IMR-90 (cell line): ENCODE data around the gene PNMA1. TPM values are rescaled to one million over a fixed set of nuclear protein-coding genes. Genes with fewer than 3 reads are reported as not detected.

Experiments used
- ATAC-seq: fragments of 200-7000 bp; cut with Tn5 transposase; 2 replicates; pipeline ENCODE4 v1.9.1; 2020; ENCODE audit warnings: low read depth, mild to moderate bottlenecking, moderate library complexity
- BruUV-seq: library from RNA; stranded (reverse); fragments of 400-500 nt; replicated peaks from 2 replicates; lab custom pipeline; 2021; lab: Mats Ljungman, UMichigan
- CTCF ChIA-PET: fragments of 300-600 bp; formaldehyde crosslinking; extraction: SDS; loops from one replicate; lab custom pipeline; 2021; ENCODE audit warnings: antibody characterized with exemption; lab: Yijun Ruan, JAX
- POLR2A ChIA-PET: fragments of 300-600 bp; sonication (Branson Sonifier 250); formaldehyde crosslinking; loops from one replicate; lab custom pipeline; 2022; ENCODE audit warnings: antibody characterized with exemption; ENCODE audit not compliant: unreplicated experiment; lab: Charles Lee
- DNase-seq: peaks from one replicate; pipeline ENCODE4 v3.0.0; 2013
- H2AFZ ChIP-seq: replicated peaks from 2 replicates; pipeline ENCODE3; 2013; ENCODE audit warnings: low read length, mild to moderate bottlenecking; ENCODE audit not compliant: poor library complexity
- H2AK5ac ChIP-seq: 2 replicates; pipeline ENCODE4 v1.6.1; 2013; ENCODE audit warnings: low read depth, low read length, inconsistent platforms
- H2AK9ac ChIP-seq: replicated peaks from 2 replicates; pipeline ENCODE3; 2013; ENCODE audit warnings: mild to moderate bottlenecking, low read depth, low read length, moderate library complexity; ENCODE audit not compliant: poor library complexity
- H2BK120ac ChIP-seq: 2 replicates; pipeline ENCODE4 v1.6.1; 2013; ENCODE audit warnings: low read depth, low read length, inconsistent platforms
- H2BK15ac ChIP-seq: 3 replicates; pipeline ENCODE4 v1.6.1; 2013; ENCODE audit warnings: low read depth, low read length, inconsistent platforms
- H2BK20ac ChIP-seq: 2 replicates; pipeline ENCODE4 v1.6.1; 2013; ENCODE audit warnings: low read depth, mild to moderate bottlenecking, inconsistent platforms, low read length, moderate library complexity
- H2BK5ac ChIP-seq: 2 replicates; pipeline ENCODE4 v1.6.1; 2013; ENCODE audit warnings: mild to moderate bottlenecking, low read depth, low read length, inconsistent platforms; ENCODE audit not compliant: poor library complexity, severe bottlenecking
- H3K14ac ChIP-seq: replicated peaks from 2 replicates; pipeline ENCODE4 v1.6.1; 2013; ENCODE audit warnings: low read depth, low read length, inconsistent platforms
- H3K18ac ChIP-seq: 2 replicates; pipeline ENCODE4 v1.6.1; 2013; ENCODE audit warnings: low read depth, low read length, control low read depth
- H3K23ac ChIP-seq: 2 replicates; pipeline ENCODE4 v1.6.1; 2013; ENCODE audit warnings: low read depth, low read length, inconsistent platforms
- H3K27ac ChIP-seq: 2 replicates; pipeline ENCODE4 v1.5.1; 2013; ENCODE audit warnings: mild to moderate bottlenecking, control low read depth, low read length; ENCODE audit not compliant: insufficient read depth
- H3K27me3 ChIP-seq: 2 replicates; pipeline ENCODE4 v1.6.1; 2013; ENCODE audit warnings: low read length; ENCODE audit not compliant: control insufficient read depth, insufficient read depth
- H3K36me3 ChIP-seq: 2 replicates; pipeline ENCODE4 v1.6.1; 2013; ENCODE audit warnings: low read length, mixed read lengths; ENCODE audit not compliant: control insufficient read depth, insufficient read depth
- H3K4ac ChIP-seq: 2 replicates; pipeline ENCODE4 v1.6.1; 2013; ENCODE audit warnings: low read depth, low read length, inconsistent platforms
- H3K4me1 ChIP-seq: 2 replicates; pipeline ENCODE4 v1.6.1; 2013; ENCODE audit warnings: low read length, mixed read lengths; ENCODE audit not compliant: control insufficient read depth, insufficient read depth
- H3K4me2 ChIP-seq: 2 replicates; pipeline ENCODE4 v1.6.1; 2013; ENCODE audit warnings: low read depth, mild to moderate bottlenecking, control low read depth, low read length, moderate library complexity
- H3K4me3 ChIP-seq: 2 replicates; pipeline ENCODE4 v1.5.1; 2013; ENCODE audit warnings: low read depth, mild to moderate bottlenecking, control low read depth, low read length, moderate library complexity; ENCODE audit not compliant: insufficient read depth
- H3K56ac ChIP-seq: 2 replicates; pipeline ENCODE4 v1.6.1; 2013; ENCODE audit warnings: low read length, inconsistent platforms; ENCODE audit not compliant: insufficient read depth; ENCODE audit errors: extremely low read depth
- H3K79me1 ChIP-seq, 2 experiments: 2 replicates each; pipeline ENCODE4 v1.6.1; 2013; ENCODE audit warnings: low read length in 2 of 2, inconsistent platforms in 1 of 2, low read depth in 1 of 2
- H3K9ac ChIP-seq: 2 replicates; pipeline ENCODE4 v1.6.1; 2013; ENCODE audit warnings: low read depth, low read length, control low read depth
- H3K9me1 ChIP-seq: 2 replicates; pipeline ENCODE4 v1.6.1; 2013; ENCODE audit warnings: low read length, inconsistent platforms; ENCODE audit not compliant: insufficient read depth
- H3K9me3 ChIP-seq: 2 replicates; pipeline ENCODE4 v1.6.1; 2013; ENCODE audit warnings: low read length; ENCODE audit not compliant: control insufficient read depth, insufficient read depth
- H4K20me1 ChIP-seq: 2 replicates; pipeline ENCODE4 v1.6.1; 2013; ENCODE audit warnings: low read length, inconsistent platforms; ENCODE audit not compliant: insufficient read depth
- H4K5ac ChIP-seq: 2 replicates; pipeline ENCODE4 v1.6.1; 2013; ENCODE audit warnings: mild to moderate bottlenecking, low read depth, low read length, control low read depth
- H4K8ac ChIP-seq, 2 experiments: 2 replicates each; pipeline ENCODE4 v1.6.1; 2013; ENCODE audit warnings: low read depth in 2 of 2, low read length in 2 of 2, control low read depth in 1 of 2, inconsistent platforms in 1 of 2
- H4K91ac ChIP-seq: 2 replicates; pipeline ENCODE4 v1.6.1; 2013; ENCODE audit warnings: low read depth, low read length, inconsistent platforms; ENCODE audit not compliant: insufficient read depth
- BHLHE40 ChIP-seq: fragments of 150-350 bp; IDR thresholded peaks from 2 replicates; pipeline ENCODE4 v1.6.1; 2016; ENCODE audit warnings: mild to moderate bottlenecking, low read depth, low read length
- CEBPB ChIP-seq: IDR thresholded peaks from 2 replicates; pipeline ENCODE4 v1.6.1; 2012; ENCODE audit warnings: low read depth, low read length, improper control_type of control experiment
- CHD1 ChIP-seq: IDR thresholded peaks from 2 replicates; pipeline ENCODE4 v1.6.1; 2012; ENCODE audit warnings: low read depth, low read length, improper control_type of control experiment
- FOS ChIP-seq: fragments of 150-350 bp; IDR thresholded peaks from 2 replicates; pipeline ENCODE4 v1.6.1; 2016; ENCODE audit warnings: low read depth, low read length
- MAFK ChIP-seq: IDR thresholded peaks from 2 replicates; pipeline ENCODE4 v1.6.1; 2012; ENCODE audit warnings: low read depth, low read length, improper control_type of control experiment
- MAZ ChIP-seq: IDR thresholded peaks from 2 replicates; pipeline ENCODE4 v1.6.1; 2012; ENCODE audit warnings: low read depth, mild to moderate bottlenecking, low read length, improper control_type of control experiment, moderate library complexity, borderline replicate concordance
- MXI1 ChIP-seq: IDR thresholded peaks from 2 replicates; pipeline ENCODE4 v1.6.1; 2012; ENCODE audit warnings: low read depth, mild to moderate bottlenecking, low read length, moderate library complexity, borderline replicate concordance
- NFE2L2 ChIP-seq: fragments of 150-350 bp; IDR thresholded peaks from 2 replicates; pipeline ENCODE4 v1.6.1; 2016; ENCODE audit warnings: low read depth, mild to moderate bottlenecking, low read length
- POLR2A ChIP-seq: IDR thresholded peaks from 2 replicates; pipeline ENCODE4 v1.6.1; 2012; ENCODE audit warnings: mild to moderate bottlenecking, low read depth, low read length
- RAD21 ChIP-seq: IDR thresholded peaks from 2 replicates; pipeline ENCODE4 v1.6.1; 2012; ENCODE audit warnings: low read length, improper control_type of control experiment
- RCOR1 ChIP-seq: IDR thresholded peaks from 2 replicates; pipeline ENCODE4 v1.6.1; 2012; ENCODE audit warnings: mild to moderate bottlenecking, low read length, improper control_type of control experiment; ENCODE audit not compliant: insufficient replicate concordance
- RFX5 ChIP-seq: IDR thresholded peaks from 2 replicates; pipeline ENCODE4 v1.8.0; 2012; ENCODE audit warnings: low read depth, mild to moderate bottlenecking, low read length, moderate library complexity
- SMC3 ChIP-seq: fragments of 150-350 bp; IDR thresholded peaks from 2 replicates; pipeline ENCODE4 v1.6.1; 2016; ENCODE audit warnings: low read depth, mild to moderate bottlenecking, antibody characterized with exemption, low read length, moderate library complexity
- WGBS, 2 experiments: methylation state at CpG; one replicate each; pipeline versions ENCODE4 v1.1.5 to v1.1.7; 2013; ENCODE audit warnings: missing lambda C conversion rate in 2 of 2; ENCODE audit not compliant: insufficient read length in 1 of 2; ENCODE audit errors: extremely low coverage in 2 of 2; 5-methylcytosine and 5-hydroxymethylcytosine counted together
- dilution Hi-C: fragments of 300-500 bp; cut with HindIII; formaldehyde crosslinking; loops from one replicate; pipeline ENCODE4 v1.14.3; 2018; ENCODE audit warnings: low sequenced_read_pairs; ENCODE audit not compliant: unreplicated experiment
- in situ Hi-C: fragments of 300-500 bp; cut with MboI; formaldehyde crosslinking; loops from 3 replicates; pipeline ENCODE4 v1.14.3; 2019; ENCODE audit warnings: low sequenced_read_pairs, inconsistent platforms, mixed read lengths
- intact Hi-C: fragments of 100-400 bp; cut with micrococcal nuclease; formaldehyde crosslinking; loops from 2 replicates; pipeline ENCODE4 v1.10.0; 2022
- polyA plus RNA-seq, 3 experiments: library from polyadenylated mRNA; depleted of rRNA; stranded (reverse); fragments of >200 nt; gene quantifications; 2 replicates each; pipeline ENCODE4 v1.2.3, GENCODE V29; 2012; ENCODE audit warnings: low replicate concordance in 1 of 3
- total RNA-seq: library from RNA; depleted of rRNA; stranded (reverse); fragments of >200 nt; gene quantifications from 2 replicates; pipeline ENCODE4 v1.2.3, GENCODE V29; 2012
- TF ChIP-seq, protein P1 (sequence below): fragments of 150-350 bp; IDR thresholded peaks from 2 replicates; pipeline ENCODE4 v1.6.1; 2016; ENCODE audit warnings: low read depth, mild to moderate bottlenecking, low read length, moderate library complexity, borderline replicate concordance
- TF ChIP-seq, protein P2 (sequence below): conservative IDR thresholded peaks from 2 replicates; pipeline ENCODE4 v1.5.1; 2012; ENCODE audit warnings: mild to moderate bottlenecking, low read depth, low read length, improper control_type of control experiment
- TF ChIP-seq, protein P3 (sequence below): fragments of 150-350 bp; IDR thresholded peaks from 2 replicates; pipeline ENCODE4 v1.6.1; 2017; ENCODE audit warnings: mild to moderate bottlenecking, antibody characterized with exemption, low read length, low read depth

Gene PNMA1
- total and polyA plus RNA-seq, 2 of the 4 experiments (the other 2 are of a cell fraction) = 6.5 to 28.2 TPM

DNA sequence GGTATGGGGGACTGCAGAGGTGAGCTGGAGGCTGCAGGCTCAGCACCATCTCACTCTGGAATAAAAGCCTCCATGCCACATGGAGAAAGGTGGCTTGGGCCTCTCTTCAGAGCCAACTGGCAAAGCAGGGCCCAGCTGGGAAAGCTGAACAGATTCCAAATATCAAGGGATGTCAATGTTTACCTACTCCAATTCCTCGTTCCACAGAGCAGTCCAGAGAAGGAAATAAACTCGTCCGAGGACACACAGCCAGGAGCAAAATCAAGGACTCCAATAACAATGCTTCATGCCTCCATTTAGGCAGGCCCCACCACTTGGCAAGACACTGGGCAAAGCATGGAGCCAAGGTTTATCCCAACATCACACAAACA lies 36.3 kb upstream of the PNMA1 start:
- Histone ChIP-seq H3K9ac (no peak overlapping the region), H3K23ac (peak overlapping the region; percentile 7), H3K4ac (no peak overlapping the region), H3K4me2 (no peak overlapping the region; the same call in 1 of the 2 replicates), H3K9me1 (peaks cover 63% of the 10 kb centered on the region), H4K20me1 (peaks cover 99% of the 10 kb centered on the region), H2BK15ac (no peak overlapping the region), H2AFZ (no peak overlapping the region), H3K36me3 (no peaks in the 10 kb centered on the region; the same call in 1 of the 2 replicates), H2BK5ac (no peak overlapping the region), H3K4me3 (no peak overlapping the region), H2BK120ac (no peak overlapping the region), H3K79me1 (peaks cover 22 to 98% of the 10 kb centered on the region in 2 experiments), H3K56ac (no peak overlapping the region), H2BK20ac (no peak overlapping the region), H4K8ac (no peak overlapping the region), H3K27me3 (no peaks in the 10 kb centered on the region), H2AK9ac (no peak overlapping the region), H3K9me3 (no peaks in the 10 kb centered on the region), H4K91ac (no peak overlapping the region), H2AK5ac (no peak overlapping the region), H4K5ac (no peak overlapping the region), H3K4me1 (peaks cover 62% of the 10 kb centered on the region), H3K14ac (no peak overlapping the region), H3K27ac (no peak overlapping the region), H3K18ac (no peak overlapping the region)
- ATAC-seq (no peak), DNase-seq (no peak)
- ChIA-PET CTCF (no interaction called here), POLR2A (no interaction called here)
- in situ Hi-C loops = loop anchor here (5.0 kb wide), 1 partner anchor 77 kb away; no protein-coding TSS in a partner anchor
- no TSS peak for BruUV-seq
- WGBS, 2 experiments = 71% methylated on average over 2 of the region's 3 CpGs; no CpG with 5 or more reads in 1 of the 2 experiments
- intact Hi-C loops = loop anchor here (5.0 kb wide), 3 partner anchors 37 to 102 kb away; partner anchors contain the start of gene PTGR2
- TF ChIP-seq SMC3 (no peak), MAZ (no peak), POLR2A (no peak), RAD21 (no peak), RFX5 (no peak), CHD1 (no peak), RCOR1 (no peak), CEBPB (no peak), NFE2L2 (no peak), BHLHE40 (no peak), MXI1 (no peak), FOS (no peak), MAFK (no peak)
- TF ChIP-seq, protein P1, sequence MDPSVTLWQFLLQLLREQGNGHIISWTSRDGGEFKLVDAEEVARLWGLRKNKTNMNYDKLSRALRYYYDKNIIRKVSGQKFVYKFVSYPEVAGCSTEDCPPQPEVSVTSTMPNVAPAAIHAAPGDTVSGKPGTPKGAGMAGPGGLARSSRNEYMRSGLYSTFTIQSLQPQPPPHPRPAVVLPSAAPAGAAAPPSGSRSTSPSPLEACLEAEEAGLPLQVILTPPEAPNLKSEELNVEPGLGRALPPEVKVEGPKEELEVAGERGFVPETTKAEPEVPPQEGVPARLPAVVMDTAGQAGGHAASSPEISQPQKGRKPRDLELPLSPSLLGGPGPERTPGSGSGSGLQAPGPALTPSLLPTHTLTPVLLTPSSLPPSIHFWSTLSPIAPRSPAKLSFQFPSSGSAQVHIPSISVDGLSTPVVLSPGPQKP = no peak
- TF ChIP-seq, protein P2, sequence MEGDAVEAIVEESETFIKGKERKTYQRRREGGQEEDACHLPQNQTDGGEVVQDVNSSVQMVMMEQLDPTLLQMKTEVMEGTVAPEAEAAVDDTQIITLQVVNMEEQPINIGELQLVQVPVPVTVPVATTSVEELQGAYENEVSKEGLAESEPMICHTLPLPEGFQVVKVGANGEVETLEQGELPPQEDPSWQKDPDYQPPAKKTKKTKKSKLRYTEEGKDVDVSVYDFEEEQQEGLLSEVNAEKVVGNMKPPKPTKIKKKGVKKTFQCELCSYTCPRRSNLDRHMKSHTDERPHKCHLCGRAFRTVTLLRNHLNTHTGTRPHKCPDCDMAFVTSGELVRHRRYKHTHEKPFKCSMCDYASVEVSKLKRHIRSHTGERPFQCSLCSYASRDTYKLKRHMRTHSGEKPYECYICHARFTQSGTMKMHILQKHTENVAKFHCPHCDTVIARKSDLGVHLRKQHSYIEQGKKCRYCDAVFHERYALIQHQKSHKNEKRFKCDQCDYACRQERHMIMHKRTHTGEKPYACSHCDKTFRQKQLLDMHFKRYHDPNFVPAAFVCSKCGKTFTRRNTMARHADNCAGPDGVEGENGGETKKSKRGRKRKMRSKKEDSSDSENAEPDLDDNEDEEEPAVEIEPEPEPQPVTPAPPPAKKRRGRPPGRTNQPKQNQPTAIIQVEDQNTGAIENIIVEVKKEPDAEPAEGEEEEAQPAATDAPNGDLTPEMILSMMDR = no peak
- TF ChIP-seq, protein P3, sequence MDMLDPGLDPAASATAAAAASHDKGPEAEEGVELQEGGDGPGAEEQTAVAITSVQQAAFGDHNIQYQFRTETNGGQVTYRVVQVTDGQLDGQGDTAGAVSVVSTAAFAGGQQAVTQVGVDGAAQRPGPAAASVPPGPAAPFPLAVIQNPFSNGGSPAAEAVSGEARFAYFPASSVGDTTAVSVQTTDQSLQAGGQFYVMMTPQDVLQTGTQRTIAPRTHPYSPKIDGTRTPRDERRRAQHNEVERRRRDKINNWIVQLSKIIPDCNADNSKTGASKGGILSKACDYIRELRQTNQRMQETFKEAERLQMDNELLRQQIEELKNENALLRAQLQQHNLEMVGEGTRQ = no peak
- dilution Hi-C loops = no loop called here
